H9 (cell line): Measurements from ENCODE around the gene SLC27A6. TPM values are rescaled to one million over a fixed set of nuclear protein-coding genes. Genes with fewer than 3 reads are reported as not detected.

Experiments used
- DNase-seq: peaks from one replicate; pipeline ENCODE4 v3.0.0-alpha.2; 2017
- H2AFZ ChIP-seq: one replicate; pipeline ENCODE4 v1.6.1; 2013; ENCODE audit warnings: mild to moderate bottlenecking, low read length, control low read depth, moderate library complexity
- H2AK5ac ChIP-seq: 2 replicates; pipeline ENCODE4 v1.6.1; 2013; ENCODE audit warnings: low read length, control low read depth, mixed read lengths; ENCODE audit not compliant: insufficient read length
- H2BK120ac ChIP-seq: one replicate; pipeline ENCODE4 v1.6.1; 2013; ENCODE audit warnings: low read depth, mild to moderate bottlenecking, low read length, control low read depth, inconsistent platforms; ENCODE audit not compliant: poor library complexity, severe bottlenecking
- H2BK12ac ChIP-seq: 2 replicates; pipeline ENCODE4 v1.6.1; 2013; ENCODE audit warnings: low read length, control low read depth, mixed read lengths, low read depth; ENCODE audit not compliant: insufficient read length
- H2BK15ac ChIP-seq: 2 replicates; pipeline ENCODE4 v1.6.1; 2013; ENCODE audit warnings: low read depth, low read length, control low read depth
- H2BK20ac ChIP-seq: one replicate; pipeline ENCODE4 v1.6.1; 2013; ENCODE audit warnings: low read depth, mild to moderate bottlenecking, low read length, control low read depth, inconsistent platforms; ENCODE audit not compliant: poor library complexity, severe bottlenecking
- H2BK5ac ChIP-seq: 2 replicates; pipeline ENCODE4 v1.6.1; 2013; ENCODE audit warnings: low read length, control low read depth, mixed read lengths; ENCODE audit not compliant: insufficient read length
- H3K14ac ChIP-seq: 2 replicates; pipeline ENCODE4 v1.6.1; 2013; ENCODE audit warnings: low read length, control low read depth; ENCODE audit not compliant: insufficient read depth
- H3K18ac ChIP-seq: 2 replicates; pipeline ENCODE4 v1.6.1; 2013; ENCODE audit warnings: low read depth, mild to moderate bottlenecking, mixed read lengths, low read length, control low read depth; ENCODE audit not compliant: insufficient read length
- H3K23ac ChIP-seq: 2 replicates; pipeline ENCODE4 v1.6.1; 2013; ENCODE audit warnings: low read length, control low read depth, mixed read lengths, low read depth; ENCODE audit not compliant: insufficient read length
- H3K23me2 ChIP-seq: 2 replicates; pipeline ENCODE4 v1.6.1; 2013; ENCODE audit warnings: low read depth, mild to moderate bottlenecking, mixed read lengths, low read length, control low read depth; ENCODE audit not compliant: insufficient read length, poor library complexity, severe bottlenecking
- H3K27ac ChIP-seq: 2 replicates; pipeline ENCODE4 v1.5.1; 2013; ENCODE audit warnings: low read length, control low read depth, mixed read lengths, low read depth; ENCODE audit not compliant: insufficient read length
- H3K27me3 ChIP-seq: 2 replicates; pipeline ENCODE4 v1.6.1; 2013; ENCODE audit warnings: low read length, control low read depth, inconsistent platforms; ENCODE audit not compliant: insufficient read depth
- H3K4ac ChIP-seq: 2 replicates; pipeline ENCODE4 v1.6.1; 2013; ENCODE audit warnings: low read depth, mild to moderate bottlenecking, control low read depth, inconsistent platforms, low read length, moderate library complexity
- H3K4me1 ChIP-seq: 2 replicates; pipeline ENCODE4 v1.6.1; 2013; ENCODE audit warnings: low read length, control low read depth, inconsistent platforms; ENCODE audit not compliant: insufficient read depth
- H3K4me2 ChIP-seq: 2 replicates; pipeline ENCODE4 v1.6.1; 2013; ENCODE audit warnings: low read length, control low read depth, mixed read lengths; ENCODE audit not compliant: insufficient read length, insufficient read depth
- H3K56ac ChIP-seq: 2 replicates; pipeline ENCODE4 v1.6.1; 2013; ENCODE audit warnings: low read depth, mild to moderate bottlenecking, mixed read lengths, low read length, control low read depth; ENCODE audit not compliant: insufficient read length
- H3K79me1 ChIP-seq: 2 replicates; pipeline ENCODE4 v1.6.1; 2013; ENCODE audit warnings: low read depth, mild to moderate bottlenecking, moderate library complexity, low read length, control low read depth, inconsistent platforms; ENCODE audit not compliant: insufficient read depth, poor library complexity, severe bottlenecking
- H3K79me2 ChIP-seq: 2 replicates; pipeline ENCODE4 v1.6.1; 2013; ENCODE audit warnings: low read length, control low read depth, inconsistent platforms; ENCODE audit not compliant: insufficient read depth
- H3K9ac ChIP-seq: 2 replicates; pipeline ENCODE4 v1.6.1; 2013; ENCODE audit warnings: low read length, control low read depth, mixed read lengths; ENCODE audit not compliant: insufficient read length; ENCODE audit errors: extremely low read depth
- H3K9me3 ChIP-seq: one replicate; pipeline ENCODE4 v1.6.1; 2013; ENCODE audit warnings: low read depth, low read length, inconsistent platforms; ENCODE audit not compliant: control insufficient read depth
- H3T11ph ChIP-seq: one replicate; pipeline ENCODE4 v1.6.1; 2013; ENCODE audit warnings: mild to moderate bottlenecking, low read length, control low read depth, inconsistent platforms
- H4K20me1 ChIP-seq: one replicate; pipeline ENCODE4 v1.6.1; 2013; ENCODE audit not compliant: control insufficient read depth, insufficient read length, insufficient read depth
- H4K5ac ChIP-seq: 2 replicates; pipeline ENCODE4 v1.6.1; 2013; ENCODE audit warnings: low read depth, mild to moderate bottlenecking, mixed read lengths, low read length, control low read depth; ENCODE audit not compliant: insufficient read length
- H4K8ac ChIP-seq: replicated peaks from 2 replicates; pipeline ENCODE4 v1.6.1; 2013; ENCODE audit warnings: low read length, control low read depth, mixed read lengths, low read depth; ENCODE audit not compliant: insufficient read length
- H4K91ac ChIP-seq: 2 replicates; pipeline ENCODE4 v1.6.1; 2013; ENCODE audit warnings: low read depth, mild to moderate bottlenecking, moderate library complexity, mixed read lengths, low read length, control low read depth; ENCODE audit not compliant: insufficient read length
- H3K27ac Mint-ChIP-seq, 3 experiments: 2 replicates in 2 of 3; 3 replicates in 1 of 3; pipeline ENCODE4 v1.8.0; 2020 to 2021; ENCODE audit warnings: mixed read lengths in 3 of 3, mild to moderate bottlenecking in 1 of 3, moderate library complexity in 1 of 3
- H3K27me3 Mint-ChIP-seq: 2 replicates; pipeline ENCODE4 v1.8.0; 2021; ENCODE audit warnings: low read depth, mild to moderate bottlenecking, moderate library complexity, mixed read lengths
- H3K36me3 Mint-ChIP-seq, 3 experiments: 2 replicates in 2 of 3; 3 replicates in 1 of 3; pipeline ENCODE4 v1.8.0; 2020 to 2021; ENCODE audit warnings: low read depth in 3 of 3, mixed read lengths in 3 of 3; ENCODE audit not compliant: insufficient read depth in 1 of 3
- H3K4me1 Mint-ChIP-seq, 2 experiments: 2 replicates each; pipeline ENCODE4 v1.8.0; 2020; ENCODE audit warnings: mixed read lengths in 2 of 2
- H3K4me3 Mint-ChIP-seq, 2 experiments: 2 replicates in 1 of 2; 3 replicates in 1 of 2; pipeline ENCODE4 v1.8.0; 2020 to 2021; ENCODE audit warnings: mild to moderate bottlenecking in 2 of 2, mixed read lengths in 2 of 2, moderate library complexity in 1 of 2
- H3K9me3 Mint-ChIP-seq, 2 experiments: 2 replicates in 1 of 2; 3 replicates in 1 of 2; pipeline ENCODE4 v1.8.0; 2020; ENCODE audit warnings: mild to moderate bottlenecking in 2 of 2, mixed read lengths in 2 of 2, moderate library complexity in 1 of 2
- CTCF ChIP-seq: fragments of 200-600 bp; sonication (generic); conservative IDR thresholded peaks from 3 replicates; pipeline ENCODE4 v1.8.0; 2021; ENCODE audit warnings: antibody characterized with exemption, mild to moderate bottlenecking
- whole genome bisulfite sequencing: extraction: QIAGEN DNeasy Blood & Tissue Kit; methylation state at CpG from one replicate; pipeline ENCODE4 v1.1.7; 2013; ENCODE audit warnings: missing lambda C conversion rate, low lambda C conversion rate, mixed read lengths; ENCODE audit not compliant: insufficient read length; ENCODE audit errors: extremely low coverage; 5-methylcytosine and 5-hydroxymethylcytosine counted together
- total RNA-seq: library from RNA; stranded (reverse); gene quantifications from 2 replicates; pipeline ENCODE4 v1.2.1, GENCODE V29; 2021

The SLC27A6 gene
- total RNA-seq, 1 experiment from 2014 or later: 3.0 TPM

DNA sequence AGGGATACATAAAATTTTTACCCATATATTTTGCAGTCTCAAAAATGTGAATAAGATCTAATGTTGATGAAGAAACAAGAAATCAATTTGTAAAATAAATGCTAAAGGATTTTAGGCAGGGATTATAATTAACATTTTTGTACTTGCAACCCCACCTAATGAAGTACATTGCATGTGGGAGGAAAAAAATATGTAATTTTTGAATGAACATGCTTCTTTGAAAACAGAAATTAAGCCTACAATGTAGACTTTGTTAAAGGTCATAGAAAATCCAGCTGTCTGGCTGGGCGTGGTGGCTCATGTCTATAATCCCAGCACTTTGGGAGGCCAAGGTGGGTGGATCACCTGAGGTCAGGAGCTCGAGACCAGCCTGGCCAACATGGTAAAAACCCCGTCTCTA, 15.6 kb downstream of the SLC27A6 start:
- H3K9ac ChIP-seq: no peak overlapping the region
- no peaks in the 10 kb centered on the region for H3K23me2 ChIP-seq
- H3K56ac ChIP-seq: no peak overlapping the region
- DNase-seq: no peak
- no peak overlapping the region for H2AK5ac ChIP-seq
- no peak overlapping the region for H2BK5ac ChIP-seq
- no CpG with 5 or more reads among the region's 3 CpGs for WGBS
- H2AFZ ChIP-seq: no peak overlapping the region
- H2BK15ac ChIP-seq: no peak overlapping the region
- H3K79me2 ChIP-seq: no peaks in the 10 kb centered on the region
- no peaks in the 10 kb centered on the region; the same call in none of the 2 replicates for H3K27me3 Mint-ChIP-seq
- no peak overlapping the region for H3K27ac Mint-ChIP-seq
- H3K4me1 ChIP-seq: peaks cover 3% of the 10 kb centered on the region; the same call in 1 of the 2 replicates
- no peak overlapping the region for H3T11ph ChIP-seq
- no peak for TF ChIP-seq CTCF
- H3K79me1 ChIP-seq: no peaks in the 10 kb centered on the region
- no peaks in the 10 kb centered on the region for H3K9me3 Mint-ChIP-seq
- H3K14ac ChIP-seq: no peak overlapping the region
- no peak overlapping the region for H3K27ac ChIP-seq
- H3K36me3 Mint-ChIP-seq: no peaks in the 10 kb centered on the region
- H2BK20ac ChIP-seq: no peak overlapping the region
- H4K20me1 ChIP-seq: no peaks in the 10 kb centered on the region
- no peak overlapping the region for H4K91ac ChIP-seq
- no peaks in the 10 kb centered on the region for H3K27me3 ChIP-seq
- no peak overlapping the region for H3K18ac ChIP-seq
- no peak overlapping the region for H3K4me2 ChIP-seq
- H2BK12ac ChIP-seq: no peak overlapping the region
- H3K4me1 Mint-ChIP-seq: peaks cover 12 to 15% of the 10 kb centered on the region in 2 experiments
- H4K8ac ChIP-seq: no peak overlapping the region
- H3K4ac ChIP-seq: no peak overlapping the region
- no peaks in the 10 kb centered on the region for H3K9me3 ChIP-seq
- H3K23ac ChIP-seq: no peak overlapping the region
- H3K4me3 Mint-ChIP-seq: no peak overlapping the region
- no peak overlapping the region for H4K5ac ChIP-seq
- H2BK120ac ChIP-seq: no peak overlapping the region
